GM23248 (cell line): ENCODE measurements around the gene INTS1. TPM values are rescaled to one million over a fixed set of nuclear protein-coding genes. Genes with fewer than 3 reads are reported as not detected.

Source experiments
- DNase-seq: peaks from one replicate; pipeline ENCODE4 v3.0.0-alpha.2; 2015
- H2AFZ ChIP-seq: fragments of 200-600 bp; sonication (generic); 2 replicates; pipeline ENCODE4 v1.6.1; 2016; ENCODE audit warnings: antibody characterized with exemption
- H3F3A ChIP-seq: fragments of 200-600 bp; sonication (generic); 2 replicates; pipeline ENCODE4 v1.6.1; 2016; ENCODE audit warnings: mild to moderate bottlenecking, antibody characterized with exemption, mixed run types; ENCODE audit not compliant: insufficient read depth
- H3K27ac ChIP-seq: fragments of 200-600 bp; sonication (generic); 2 replicates; pipeline ENCODE4 v1.5.1; 2016; ENCODE audit warnings: mild to moderate bottlenecking
- H3K27me3 ChIP-seq: fragments of 200-600 bp; sonication (generic); replicated peaks from 2 replicates; pipeline ENCODE4 v1.6.1; 2016; ENCODE audit warnings: mild to moderate bottlenecking; ENCODE audit not compliant: insufficient read depth
- H3K36me3 ChIP-seq: fragments of 200-600 bp; sonication (generic); 2 replicates; pipeline ENCODE4 v1.6.1; 2016; ENCODE audit warnings: low read depth, mild to moderate bottlenecking
- H3K4me1 ChIP-seq: fragments of 200-600 bp; sonication (generic); 2 replicates; pipeline ENCODE4 v1.6.1; 2016; ENCODE audit warnings: mild to moderate bottlenecking; ENCODE audit not compliant: insufficient read depth
- H3K4me2 ChIP-seq: fragments of 200-600 bp; sonication (generic); one replicate; pipeline ENCODE4 v1.6.1; 2016; ENCODE audit warnings: mild to moderate bottlenecking; ENCODE audit not compliant: unreplicated experiment
- H3K4me3 ChIP-seq: fragments of 200-600 bp; sonication (generic); 2 replicates; pipeline ENCODE4 v1.5.1; 2016; ENCODE audit warnings: mild to moderate bottlenecking
- H3K79me2 ChIP-seq: fragments of 200-600 bp; sonication (generic); 2 replicates; pipeline ENCODE4 v1.6.1; 2016; ENCODE audit warnings: mild to moderate bottlenecking; ENCODE audit not compliant: insufficient read depth
- H3K9ac ChIP-seq: fragments of 200-600 bp; sonication (generic); 2 replicates; pipeline ENCODE4 v1.6.1; 2016; ENCODE audit warnings: mild to moderate bottlenecking
- H3K9me2 ChIP-seq: fragments of 200-600 bp; sonication (generic); 2 replicates; pipeline ENCODE4 v1.6.1; 2016; ENCODE audit warnings: mixed run types, mild to moderate bottlenecking, moderate library complexity; ENCODE audit not compliant: insufficient read depth
- H3K9me3 ChIP-seq: fragments of 200-600 bp; sonication (generic); one replicate; pipeline ENCODE4 v1.6.1; 2017; ENCODE audit warnings: low read depth
- H4K20me1 ChIP-seq: fragments of 200-600 bp; sonication (generic); 2 replicates; pipeline ENCODE4 v1.6.0; 2016; ENCODE audit not compliant: insufficient read depth
- EZH2 ChIP-seq: fragments of 200-600 bp; sonication (generic); IDR thresholded peaks from 2 replicates; pipeline ENCODE4 v1.6.1; 2018; ENCODE audit warnings: antibody characterized with exemption, mild to moderate bottlenecking; ENCODE audit not compliant: insufficient read depth, poor library complexity, severe bottlenecking
- EZH2phosphoT487 ChIP-seq: fragments of 200-600 bp; sonication (generic); IDR thresholded peaks from 2 replicates; pipeline ENCODE4 v1.6.1; 2018; ENCODE audit warnings: antibody characterized with exemption, moderate library complexity, mild to moderate bottlenecking, low read depth; ENCODE audit not compliant: insufficient read depth
- WGBS, 2 experiments: methylation state at CpG; one replicate each; pipeline ENCODE4 v1.1.6; 2015 to 2017; ENCODE audit warnings: low lambda C conversion rate in 2 of 2, low coverage in 1 of 2; ENCODE audit errors: missing lambda C conversion rate in 2 of 2; 5-methylcytosine and 5-hydroxymethylcytosine counted together
- in situ Hi-C: fragments of 300-500 bp; cut with MboI; formaldehyde crosslinking; loops from 2 replicates; pipeline ENCODE4 v1.15.0; 2020
- polyA plus RNA-seq: library from polyadenylated mRNA; unstranded; fragments of >200 nt; fragmentation: Nextera tagmentation; extraction: Ambion mirVana; gene quantifications from 2 replicates; pipeline ENCODE4 v1.2.1, GENCODE V29; 2016
- total RNA-seq: library from RNA; depleted of rRNA; stranded (reverse); fragments of >200 nt; shearing (Covaris generic); gene quantifications from 2 replicates; pipeline ENCODE4 v1.2.3, GENCODE V29; 2014

The INTS1 gene
- total and polyA plus RNA-seq, 2 experiments from 2014 or later, result 25.4 to 44.7 TPM

GRCh38 chr7:1438821-1439220 lies 65.4 kb downstream of the INTS1 start:
- no peak for DNase-seq
- no peaks in the 10 kb centered on the region for H3K36me3 ChIP-seq
- no peaks in the 10 kb centered on the region for H3F3A ChIP-seq
- H3K27me3 ChIP-seq, result no peaks in the 10 kb centered on the region
- H3K79me2 ChIP-seq, result no peaks in the 10 kb centered on the region
- no peak overlapping the region for H3K27ac ChIP-seq
- H3K9ac ChIP-seq, result no peak overlapping the region
- H3K4me2 ChIP-seq, result no peak overlapping the region
- H3K4me3 ChIP-seq, result no peak overlapping the region
- no peaks in the 10 kb centered on the region for H3K9me2 ChIP-seq
- TF ChIP-seq EZH2 (no peak), EZH2phosphoT487 (no peak)
- in situ Hi-C loops, result no loop called here
- H4K20me1 ChIP-seq, result no peaks in the 10 kb centered on the region
- WGBS, 2 experiments, result 86 to 90% methylated on average over 12 to 13 of the region's 15 CpGs
- no peak overlapping the region for H2AFZ ChIP-seq
- no peaks in the 10 kb centered on the region for H3K9me3 ChIP-seq
- no peaks in the 10 kb centered on the region for H3K4me1 ChIP-seq

GRCh38 chr7:1438208-1438607 lies 66.0 kb downstream of the INTS1 start:
- 90 to 99% methylated on average over 8 to 9 of the region's 10 CpGs for WGBS, 2 experiments
- H3K9ac ChIP-seq, result no peak overlapping the region
- no peak overlapping the region for H3K27ac ChIP-seq
- no peak overlapping the region for H3K4me2 ChIP-seq
- H3K36me3 ChIP-seq, result no peaks in the 10 kb centered on the region
- H3K9me3 ChIP-seq, result no peaks in the 10 kb centered on the region
- no peaks in the 10 kb centered on the region for H3K79me2 ChIP-seq
- no peak overlapping the region for H2AFZ ChIP-seq
- TF ChIP-seq EZH2 (no peak), EZH2phosphoT487 (no peak)
- in situ Hi-C loops, result no loop called here
- H3K4me1 ChIP-seq, result no peaks in the 10 kb centered on the region
- H4K20me1 ChIP-seq, result no peaks in the 10 kb centered on the region
- H3F3A ChIP-seq, result no peaks in the 10 kb centered on the region
- H3K9me2 ChIP-seq, result no peaks in the 10 kb centered on the region
- DNase-seq, result no peak
- H3K27me3 ChIP-seq, result no peaks in the 10 kb centered on the region
- no peak overlapping the region for H3K4me3 ChIP-seq

GRCh38 chr7:1437155-1437880 lies 66.9 kb downstream of the INTS1 start:
- Histone ChIP-seq H3K4me1 (no peaks in the 10 kb centered on the region), H3K9me2 (no peaks in the 10 kb centered on the region), H2AFZ (no peak overlapping the region), H3K9ac (no peak overlapping the region), H4K20me1 (no peaks in the 10 kb centered on the region), H3F3A (no peaks in the 10 kb centered on the region), H3K36me3 (no peaks in the 10 kb centered on the region), H3K4me3 (no peak overlapping the region), H3K27me3 (no peaks in the 10 kb centered on the region), H3K9me3 (no peaks in the 10 kb centered on the region), H3K79me2 (no peaks in the 10 kb centered on the region), H3K4me2 (no peak overlapping the region), H3K27ac (no peak overlapping the region)
- in situ Hi-C loops, result no loop called here
- WGBS, 2 experiments, result 91 to 92% methylated on average over 33 to 43 of the region's 43 CpGs
- no peak for DNase-seq
- TF ChIP-seq EZH2, result no peak
- no peak for TF ChIP-seq EZH2phosphoT487

GRCh38 chr7:1436608-1437007 lies 67.6 kb downstream of the INTS1 start:
- WGBS, 2 experiments, result 98% methylated on average over 11 to 20 of the region's 20 CpGs

More at GRCh38 chr7:1436608-1437007, 67.6 kb downstream of the INTS1 start:
- H2AFZ ChIP-seq, result no peak overlapping the region
- no peak overlapping the region for H3K4me3 ChIP-seq
- no peak overlapping the region for H3K27ac ChIP-seq
- no peak overlapping the region for H3K4me2 ChIP-seq
- H4K20me1 ChIP-seq, result no peaks in the 10 kb centered on the region
- in situ Hi-C loops, result no loop called here
- no peaks in the 10 kb centered on the region for H3K79me2 ChIP-seq
- no peaks in the 10 kb centered on the region for H3K9me3 ChIP-seq
- no peak for TF ChIP-seq EZH2
- TF ChIP-seq EZH2phosphoT487, result no peak
- H3K4me1 ChIP-seq, result no peaks in the 10 kb centered on the region
- H3F3A ChIP-seq, result no peaks in the 10 kb centered on the region
- no peaks in the 10 kb centered on the region for H3K36me3 ChIP-seq
- DNase-seq, result no peak
- no peaks in the 10 kb centered on the region for H3K9me2 ChIP-seq
- H3K9ac ChIP-seq, result no peak overlapping the region
- no peaks in the 10 kb centered on the region for H3K27me3 ChIP-seq
